HG02798 (cell line): ENCODE results near the gene ZNF212.
A peak's percentile ranks its signal among the peaks of the same experiment; 100 is the strongest.

Experiments
- ATAC-seq: cut with Tn5 transposase; IDR thresholded peaks from one replicate; pipeline ENCODE4 v1.9.1; 2021; ENCODE audit warnings: mild to moderate bottlenecking; ENCODE audit not compliant: unreplicated experiment, poor library complexity

ZNF212 gene

GRCh38 chr7:149239345-149240143, at the start of gene ZNF212:
Gene ZNF212, plus strand, starts transcription at chr7:149239651. Its CDS starts 128 bp downstream, at chr7:149239779.
- ATAC-seq: peak; percentile 99

GRCh38 chr7:149191851-149192250, 47.6 kb upstream of the ZNF212 start:
- no peak for ATAC-seq

DNA sequence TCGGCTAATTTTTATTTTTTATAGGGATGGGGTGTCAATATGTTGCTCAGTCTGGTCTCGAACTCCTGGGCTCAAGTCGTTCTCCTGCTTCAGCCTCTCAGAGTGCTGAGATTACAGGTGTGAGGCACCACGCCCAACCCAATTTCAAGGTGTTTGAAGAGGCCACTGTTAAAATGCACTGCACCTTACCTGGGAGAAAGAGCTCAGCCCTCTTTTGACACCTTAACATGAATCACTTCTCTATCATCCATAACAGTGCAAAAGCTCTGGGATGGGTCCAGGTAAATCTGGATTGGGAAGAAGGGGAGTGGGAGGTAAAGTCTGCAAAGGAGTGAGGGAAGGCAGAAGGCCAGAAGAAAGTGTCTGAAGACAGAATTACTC, 44.7 kb upstream of the ZNF212 start:
- ATAC-seq: no peak

GRCh38 chr7:149195180-149196150, 44.0 kb upstream of the ZNF212 start, which contains the start of gene ZNF282:
Gene ZNF282, plus strand, starts transcription at chr7:149195546. Its CDS starts 44 bp downstream, at chr7:149195590.
- ATAC-seq: peak; percentile 92

- ATAC-seq: peak; percentile 8
Measured at GRCh38 chr7:149196151-149196704, 43.2 kb upstream of the ZNF212 start.

DNA sequence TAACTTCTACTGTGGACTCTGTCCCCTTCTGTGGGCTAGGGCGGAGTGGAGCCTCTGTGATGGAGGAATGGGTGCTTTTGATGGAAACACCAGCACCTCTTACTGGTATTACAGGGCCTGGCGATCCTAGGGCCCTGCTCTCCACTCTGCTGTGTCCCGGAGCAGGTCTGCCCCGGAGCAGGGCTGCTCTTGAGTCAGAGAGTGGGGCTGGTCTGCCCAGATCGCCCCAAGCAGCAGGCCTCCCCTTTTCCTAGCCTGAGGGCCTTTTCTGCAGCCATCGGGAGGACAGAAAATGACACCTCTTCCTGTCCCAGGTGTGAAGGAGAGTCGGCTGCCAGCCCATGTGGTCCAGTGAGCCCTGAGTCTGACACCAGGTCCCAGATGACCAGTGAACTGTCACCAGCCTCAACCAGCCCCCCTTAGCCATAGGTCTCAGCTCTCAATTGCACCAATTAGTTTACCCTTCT, 42.7 kb upstream of the ZNF212 start:
- peak; percentile 11 for ATAC-seq

GRCh38 chr7:149197675-149198074, 41.8 kb upstream of the ZNF212 start:
- no peak for ATAC-seq

GRCh38 chr7:149198161-149198816, 41.2 kb upstream of the ZNF212 start:
- ATAC-seq: no peak

DNA sequence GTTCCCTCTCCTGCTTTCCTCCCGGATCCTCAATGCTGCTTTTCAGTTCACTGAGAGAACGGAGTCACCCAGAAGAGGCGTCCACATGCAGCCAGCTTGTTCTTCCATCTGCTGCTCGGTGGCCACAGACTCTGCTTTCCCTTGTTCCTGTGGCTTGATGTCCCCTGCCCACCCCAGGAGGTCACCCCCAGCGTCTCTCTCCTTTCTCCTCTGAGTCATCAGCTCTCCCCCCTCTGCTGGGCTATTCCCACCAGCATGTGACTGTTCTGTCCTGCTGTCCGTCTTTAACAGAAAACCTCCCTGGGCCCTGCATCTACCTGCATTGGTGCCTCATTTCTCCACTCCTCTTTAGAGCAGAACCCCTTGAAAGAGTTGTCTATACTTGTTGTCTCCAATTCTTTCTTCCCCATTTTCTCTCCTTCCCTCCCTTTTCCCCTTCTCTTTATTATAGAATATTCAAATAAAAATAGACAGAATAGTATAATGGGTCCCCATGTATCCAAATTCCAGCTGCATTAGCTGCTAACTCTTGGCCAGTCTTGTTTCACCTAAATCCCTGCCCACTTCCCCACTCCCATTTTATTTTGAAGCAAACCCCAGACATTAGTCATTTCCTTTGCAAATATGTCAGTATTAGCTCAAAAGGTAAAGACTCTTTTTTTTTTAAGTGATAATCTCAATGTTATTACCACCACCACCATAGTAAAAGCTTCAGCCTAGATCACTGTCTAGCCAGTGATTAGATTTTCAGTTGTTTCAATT, 40.0 kb upstream of the ZNF212 start:
- no peak for ATAC-seq

DNA sequence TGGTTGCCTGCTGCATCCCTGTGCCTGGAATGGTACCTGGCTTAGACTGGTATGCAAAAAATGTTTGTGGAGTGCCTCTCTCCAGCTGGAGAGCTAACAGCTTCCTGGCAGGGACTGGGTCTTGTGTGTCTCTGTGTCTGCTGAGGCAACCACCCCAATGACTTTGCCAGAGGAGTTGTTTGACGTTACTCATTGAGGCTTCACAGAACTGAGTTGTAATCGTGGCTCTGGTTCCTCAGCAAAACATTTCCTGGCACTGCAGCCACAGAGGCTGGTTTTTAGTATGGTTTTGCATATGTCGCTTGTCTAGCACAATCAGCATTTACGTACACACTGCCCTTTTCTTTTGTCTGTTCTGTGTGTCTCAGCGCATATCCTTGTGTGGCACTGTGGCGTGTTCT, 36.6 kb upstream of the ZNF212 start:
- ATAC-seq: no peak

DNA sequence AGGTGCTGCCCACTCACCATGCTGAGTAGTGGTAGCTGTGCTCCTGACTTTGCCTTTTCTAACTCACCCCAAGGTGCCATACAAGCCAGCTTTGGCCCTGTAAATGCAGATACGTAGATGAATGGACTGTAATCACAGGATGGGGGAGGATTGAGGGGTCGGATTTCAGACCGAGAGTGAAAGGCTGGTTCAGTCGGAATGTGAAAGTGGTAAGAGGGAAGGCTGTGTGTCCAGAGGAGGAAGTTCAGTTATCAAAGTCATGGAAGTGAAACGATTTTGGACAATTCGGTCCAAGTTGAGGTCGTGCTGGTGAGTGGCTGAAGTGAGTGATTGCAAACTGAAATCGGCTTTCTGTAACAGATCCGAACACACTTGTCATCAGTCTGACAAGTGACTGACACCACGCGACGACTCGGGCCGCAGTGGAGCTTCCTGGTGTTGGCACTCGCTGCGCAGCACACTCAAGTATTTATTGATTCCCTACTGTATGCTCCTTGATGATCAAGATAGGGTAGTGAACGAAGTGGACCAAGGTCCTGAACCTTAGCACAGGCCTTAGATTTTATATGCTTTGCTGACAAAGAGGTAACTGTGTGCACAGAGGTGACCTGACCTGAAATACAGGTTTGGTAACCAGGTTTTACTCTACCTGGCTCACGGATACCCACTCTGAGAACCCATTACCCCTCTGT, 33.6 kb upstream of the ZNF212 start:
- no peak for ATAC-seq

GRCh38 chr7:149207324-149208035, 32.0 kb upstream of the ZNF212 start:
- no peak for ATAC-seq

DNA sequence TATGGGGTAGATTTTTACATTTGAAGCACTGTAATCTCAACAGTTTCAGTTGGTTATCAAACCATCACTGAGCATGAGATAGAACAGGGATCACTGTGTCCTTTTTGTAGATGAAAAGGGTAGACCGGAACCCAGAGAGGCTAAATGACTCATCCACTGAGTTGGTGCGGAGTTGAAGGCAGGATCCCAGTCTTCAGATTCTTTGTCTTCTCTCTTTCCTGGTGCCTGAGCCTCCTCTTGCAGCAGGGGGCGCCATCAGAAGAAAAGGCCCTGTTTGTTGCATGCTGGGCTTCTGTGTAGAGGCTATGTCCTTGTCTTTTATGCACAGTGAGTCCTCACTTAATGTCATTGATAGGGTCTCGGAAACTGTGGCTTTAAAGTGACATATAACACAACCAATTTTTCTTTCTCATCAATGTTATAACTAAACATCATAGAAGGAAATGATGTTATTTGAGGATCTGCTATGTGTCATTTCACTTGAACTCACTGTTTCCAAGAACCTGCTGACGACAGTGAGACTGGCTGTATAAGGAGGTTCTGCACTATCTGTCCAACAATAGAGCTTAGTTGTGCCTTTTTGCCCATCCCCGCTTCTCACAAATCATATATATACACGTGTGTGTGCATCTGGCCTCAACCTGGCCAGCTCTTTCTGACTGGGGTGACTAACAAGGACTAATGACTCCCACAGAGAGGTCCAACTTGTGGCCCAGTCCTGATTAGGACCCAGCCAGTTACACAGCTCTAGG, 29.8 kb upstream of the ZNF212 start:
- ATAC-seq: peak; percentile 50

DNA sequence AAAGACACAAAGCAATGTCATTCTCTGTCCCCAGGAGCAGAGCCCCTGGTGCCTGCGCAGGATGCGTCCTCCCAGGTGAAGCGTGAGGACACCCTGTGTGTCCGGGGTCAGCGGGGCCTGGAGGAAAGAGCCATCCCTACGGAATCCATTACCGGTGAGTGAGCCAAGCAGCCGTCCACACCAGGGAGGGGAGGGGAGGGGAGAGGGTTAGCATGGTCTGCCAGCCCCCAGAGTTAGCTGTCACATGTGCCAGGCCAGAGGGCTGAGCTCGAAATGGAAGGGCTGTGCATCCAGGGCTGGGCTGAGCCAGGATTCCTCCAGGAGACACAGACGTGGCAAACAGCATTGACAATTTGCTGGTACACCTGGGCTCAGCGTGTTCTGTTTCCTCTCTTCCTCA, 28.9 kb upstream of the ZNF212 start:
- no peak for ATAC-seq

DNA sequence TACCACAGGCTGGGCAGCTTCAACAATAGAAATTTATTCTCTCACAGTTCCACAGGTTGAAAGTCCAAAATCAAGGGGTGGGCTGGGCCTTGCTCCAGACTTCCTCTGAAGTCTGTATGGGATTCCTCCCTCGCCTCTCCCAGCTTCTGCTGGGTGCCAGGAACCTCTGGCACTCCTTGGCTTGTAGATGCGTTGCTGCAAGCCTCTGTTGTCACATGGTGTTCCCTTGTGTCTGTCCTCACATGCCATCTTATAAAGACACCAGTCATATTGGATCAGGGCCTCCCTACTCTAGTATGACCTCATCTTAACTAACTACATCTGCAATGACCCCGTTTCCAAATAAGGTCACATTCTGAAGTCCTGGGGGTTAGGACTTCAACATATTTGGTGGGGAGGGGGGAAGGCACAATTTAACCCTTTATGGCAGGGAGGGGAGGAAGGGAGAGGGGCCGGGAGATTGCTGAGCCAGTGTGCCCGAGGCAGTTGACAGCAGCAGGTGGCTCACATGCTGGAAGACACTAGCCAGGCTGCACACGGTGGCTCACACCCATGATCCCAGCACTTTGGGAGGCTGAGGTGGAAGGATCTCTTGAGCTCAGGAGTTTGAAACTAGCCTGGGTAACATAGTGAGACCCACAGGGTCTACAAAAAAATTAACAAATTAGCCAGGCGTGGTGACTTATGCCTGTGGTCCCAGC, 25.3 kb upstream of the ZNF212 start:
- no peak for ATAC-seq

- no peak for ATAC-seq
Measured at GRCh38 chr7:149216402-149216801, 23.0 kb upstream of the ZNF212 start.

GRCh38 chr7:149217570-149217969, 21.9 kb upstream of the ZNF212 start:
- ATAC-seq: no peak
